WI38 (cell line): ENCODE results near the gene ANKRD23.

Source experiments
- H3K4me3 ChIP-seq: 2 replicates; pipeline ENCODE4 v1.5.1; 2011; ENCODE audit warnings: low read depth, mild to moderate bottlenecking, control low read depth, low read length
- CTCF ChIP-seq: IDR thresholded peaks from 2 replicates; pipeline ENCODE4 v1.5.1; 2012; ENCODE audit warnings: low read depth, mild to moderate bottlenecking, control low read depth, low read length

ANKRD23 gene

DNA sequence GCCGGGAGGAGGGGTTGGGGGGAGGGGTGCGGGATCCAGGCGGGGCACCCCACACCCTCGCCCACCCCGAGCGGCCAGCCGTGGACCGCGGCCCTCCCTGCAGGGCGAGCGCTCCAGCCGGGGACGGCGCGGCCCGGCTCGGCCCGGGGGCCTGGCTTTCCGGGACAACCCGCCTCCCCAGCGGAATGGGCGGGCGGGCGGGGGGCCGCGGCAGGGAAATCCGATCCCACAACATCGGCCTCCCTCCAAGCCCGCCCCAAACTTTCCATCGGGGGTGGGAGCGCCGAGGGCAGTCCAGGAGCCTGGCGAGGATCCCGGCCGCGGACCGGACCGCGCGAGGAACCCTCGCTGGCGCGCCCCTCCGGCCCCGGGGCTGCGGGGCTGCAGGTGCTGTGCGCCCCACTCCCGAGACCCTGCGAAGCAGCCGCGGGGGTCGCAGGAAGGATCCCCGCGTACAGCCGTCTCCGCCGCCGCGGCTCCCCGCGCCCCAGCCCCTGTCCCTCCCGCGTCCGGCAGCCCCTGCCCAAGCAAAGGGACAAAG, 25.5 kb upstream of the ANKRD23 start:
- no peak for TF ChIP-seq CTCF
- H3K4me3 ChIP-seq = peak overlapping the region; percentile 87

GRCh38 chr2:96868555-96869280, 24.9 kb upstream of the ANKRD23 start:
- peak overlapping the region; percentile 87 for H3K4me3 ChIP-seq
- TF ChIP-seq CTCF = peak; percentile 73

DNA sequence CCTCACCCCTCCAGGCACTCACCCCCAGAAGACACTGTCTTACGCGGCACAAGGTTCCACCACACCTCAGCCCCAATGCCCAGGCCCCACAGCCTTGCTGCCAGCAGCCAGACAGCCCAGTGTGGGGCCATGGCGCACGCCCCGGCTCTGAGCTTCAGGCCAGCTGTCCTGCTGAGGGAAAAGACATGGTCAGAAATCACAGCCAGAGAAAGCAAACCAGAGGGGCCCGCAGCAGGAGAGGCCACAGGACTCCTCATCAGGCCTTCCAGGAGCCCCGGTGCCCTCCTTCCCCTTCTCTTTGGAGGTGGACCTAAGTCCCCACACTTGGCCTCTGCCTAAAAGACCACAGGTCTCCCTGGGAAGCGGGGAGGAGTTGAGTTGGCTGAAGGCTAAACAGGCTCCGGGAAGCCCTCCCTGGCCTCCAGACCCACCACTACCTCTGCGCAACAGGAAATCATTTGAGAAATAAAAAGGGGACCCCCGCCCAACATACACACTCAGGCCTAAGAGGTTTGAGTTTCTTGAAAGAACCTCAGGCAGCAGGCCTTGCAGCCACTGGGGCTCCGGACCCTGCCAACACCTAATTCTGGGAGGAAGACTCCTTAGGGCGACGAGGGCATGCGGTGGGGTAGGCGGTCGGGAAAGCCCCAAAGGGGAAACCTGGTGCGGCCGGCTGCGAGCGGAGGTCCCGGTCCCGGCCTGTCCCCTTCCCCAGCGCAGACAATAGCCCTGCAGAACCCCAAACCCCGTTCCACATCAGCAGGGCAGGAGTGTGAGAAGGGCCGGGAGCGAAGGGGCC, 24.1 kb upstream of the ANKRD23 start:
- TF ChIP-seq CTCF = no peak
- peak overlapping the region; percentile 87 for H3K4me3 ChIP-seq

GRCh38 chr2:96866986-96867755, 23.4 kb upstream of the ANKRD23 start:
- H3K4me3 ChIP-seq = peak overlapping the region; percentile 87
- no peak for TF ChIP-seq CTCF

DNA sequence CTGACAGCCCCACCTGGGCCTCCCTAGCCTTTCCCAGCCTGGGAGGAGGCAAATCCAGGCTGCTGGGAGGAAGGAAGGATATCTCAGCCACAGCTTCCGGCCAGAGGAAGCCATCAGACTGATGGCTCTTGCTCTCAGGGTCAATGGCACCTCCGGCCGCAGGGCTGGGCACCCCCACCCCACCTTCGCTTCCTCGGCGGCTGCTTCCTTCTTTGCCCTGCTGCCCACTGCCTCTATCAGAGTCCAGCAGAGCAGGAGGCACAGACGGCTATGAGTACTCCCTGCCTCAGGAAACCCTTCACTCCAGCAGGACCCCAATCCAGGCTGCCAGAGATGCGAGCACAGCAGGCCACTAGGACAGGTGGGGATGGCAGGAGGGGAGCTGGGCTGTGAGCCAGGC, 22.8 kb upstream of the ANKRD23 start:
- TF ChIP-seq CTCF = no peak
- H3K4me3 ChIP-seq = no peak overlapping the region

- H3K4me3 ChIP-seq = no peak overlapping the region
Measured at GRCh38 chr2:96866149-96866548, 22.3 kb upstream of the ANKRD23 start.

More at GRCh38 chr2:96866149-96866548, 22.3 kb upstream of the ANKRD23 start:
- no peak for TF ChIP-seq CTCF
